Endometrial microvascular endothelial cells (primary cell): ENCODE measurements around the gene KCNJ5. TPM values are rescaled to one million over a fixed set of nuclear protein-coding genes. Genes with fewer than 3 reads are reported as not detected.

ENCODE experiments used
- in situ Hi-C: cut with HindIII; loops from 2 replicates; pipeline ENCODE4 v1.10.0; 2017; ENCODE audit warnings: low sequenced_read_pairs, low pct_unique_long_range_greater_than_20kb; ENCODE audit errors: inconsistent ontology term
- total RNA-seq: library from RNA; depleted of rRNA; stranded (reverse); fragments of >200 nt; gene quantifications from one replicate; pipeline ENCODE4 v1.2.3, GENCODE V29; 2015; ENCODE audit errors: inconsistent ontology term

Gene KCNJ5
- total RNA-seq, result not detected

GRCh38 chr11:128890543-128891368 lies at the start of gene KCNJ5:
Gene KCNJ5 (plus strand): TSS chr11:128891356. CDS start chr11:128911274, 19,918 bp downstream.
- in situ Hi-C loops, result loop anchor here (25.0 kb wide), 1 partner anchor 147 kb away; no protein-coding TSS in a partner anchor

DNA sequence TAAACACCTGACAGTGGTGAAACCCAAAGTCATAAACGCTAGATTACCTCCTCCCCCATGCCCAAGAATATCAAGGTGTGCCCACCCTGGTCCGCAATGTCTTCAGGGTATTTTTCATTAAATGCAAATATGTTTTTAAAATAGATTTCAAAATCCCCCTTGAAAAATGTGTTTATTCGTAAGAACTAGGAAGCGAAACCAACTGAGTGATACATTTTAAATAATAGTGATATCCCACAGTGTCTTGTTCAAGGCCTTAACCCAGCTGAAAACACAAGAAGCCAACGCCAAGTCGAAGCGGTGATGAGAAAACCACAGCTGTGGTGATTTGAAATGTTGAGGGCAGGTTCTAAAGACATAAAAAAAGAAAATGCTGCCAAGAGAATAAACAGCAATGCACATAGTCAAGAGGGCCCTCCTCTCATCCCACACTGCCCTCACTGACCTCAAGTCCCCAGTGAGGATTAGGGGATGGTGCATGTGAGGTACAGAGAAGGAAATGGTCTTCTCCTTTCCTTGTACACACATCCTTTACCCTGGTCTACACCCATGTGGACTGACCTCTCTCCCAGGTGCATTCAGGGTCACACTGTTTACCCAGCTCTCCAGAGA lies 49.6 kb upstream of the KCNJ5 start:
- in situ Hi-C loops, result loop anchor here (25.0 kb wide), 2 partner anchors 329 to 679 kb away; no protein-coding TSS in a partner anchor

DNA sequence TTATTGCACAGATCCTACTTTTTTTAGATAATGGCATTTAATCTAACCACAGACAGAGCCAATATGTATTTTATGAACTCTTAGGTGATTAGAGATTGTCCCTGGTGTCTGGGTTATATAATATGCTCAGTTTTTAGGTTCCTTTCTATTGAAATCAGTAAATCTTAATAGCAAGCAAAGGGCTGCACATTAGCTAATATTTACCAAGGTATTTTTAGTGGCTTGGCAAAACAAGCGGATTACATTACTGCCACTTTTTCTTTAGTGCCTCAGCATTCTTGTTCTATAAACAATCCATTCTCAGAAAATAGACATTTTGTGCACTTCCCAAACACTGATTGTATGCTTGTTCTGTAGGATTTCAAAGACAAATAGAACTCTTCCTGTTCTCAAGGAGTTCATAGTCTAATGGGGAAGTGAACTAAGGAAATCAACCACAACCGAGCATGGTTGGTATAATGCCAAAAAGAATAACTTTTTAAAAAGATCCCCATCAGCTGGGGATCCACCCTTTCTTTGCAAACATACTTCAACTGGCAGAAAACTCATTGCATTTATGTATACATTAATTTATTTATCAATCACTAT lies 47.9 kb upstream of the KCNJ5 start:
- in situ Hi-C loops, result loop anchor here (25.0 kb wide), 2 partner anchors 331 to 681 kb away; no protein-coding TSS in a partner anchor

GRCh38 chr11:128845334-128845780 lies 45.8 kb upstream of the KCNJ5 start:
- in situ Hi-C loops, result loop anchor here (25.0 kb wide), 2 partner anchors 333 to 683 kb away; no protein-coding TSS in a partner anchor

GRCh38 chr11:128846985-128847384 lies 44.2 kb upstream of the KCNJ5 start:
- in situ Hi-C loops, result loop anchor here (25.0 kb wide), 2 partner anchors 335 to 685 kb away; no protein-coding TSS in a partner anchor

GRCh38 chr11:128848815-128849455 lies 42.2 kb upstream of the KCNJ5 start:
- in situ Hi-C loops, result loop anchor here (25.0 kb wide), 2 partner anchors 337 to 687 kb away; no protein-coding TSS in a partner anchor

GRCh38 chr11:128852327-128853023 lies 38.7 kb upstream of the KCNJ5 start:
- in situ Hi-C loops, result no loop called here

DNA sequence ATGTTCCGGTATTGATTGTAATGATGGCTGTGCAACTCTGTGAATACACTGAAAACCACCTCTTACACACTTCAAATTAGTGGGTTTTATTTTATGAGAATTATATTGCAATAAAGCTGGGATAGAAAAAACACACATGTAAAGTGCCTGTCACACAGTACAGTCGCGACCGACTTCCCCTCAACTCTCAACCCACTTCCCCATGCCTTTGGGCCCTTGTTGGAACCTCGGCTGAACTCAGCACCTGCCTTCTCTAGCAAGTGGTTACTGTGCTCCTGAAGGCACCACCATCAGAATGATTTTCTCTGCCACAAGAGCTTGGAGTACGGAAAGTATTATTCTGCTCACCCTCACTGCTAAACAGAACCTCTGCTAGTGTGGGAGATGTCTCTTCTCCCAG lies 37.6 kb upstream of the KCNJ5 start:
- in situ Hi-C loops, result no loop called here

DNA sequence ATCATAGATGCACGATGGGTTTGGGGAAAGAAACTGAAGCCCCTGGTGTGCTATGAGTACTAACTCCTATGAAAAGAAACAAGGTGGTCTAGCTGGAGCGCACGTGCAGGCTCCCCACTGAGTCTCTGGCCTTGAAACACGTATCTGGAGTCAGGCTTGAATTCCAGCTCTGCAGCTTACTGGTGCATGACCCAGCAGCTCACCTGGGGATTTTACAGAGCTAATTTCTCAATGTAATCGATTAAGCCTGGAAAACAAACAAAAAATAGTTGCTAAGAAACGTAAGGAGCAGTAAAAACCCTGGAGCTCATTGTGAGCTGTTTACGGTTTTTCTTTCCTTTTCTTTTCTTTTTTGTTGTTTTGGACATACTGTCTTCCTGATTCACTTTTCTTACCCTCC lies 36.3 kb upstream of the KCNJ5 start:
- in situ Hi-C loops, result no loop called here

DNA sequence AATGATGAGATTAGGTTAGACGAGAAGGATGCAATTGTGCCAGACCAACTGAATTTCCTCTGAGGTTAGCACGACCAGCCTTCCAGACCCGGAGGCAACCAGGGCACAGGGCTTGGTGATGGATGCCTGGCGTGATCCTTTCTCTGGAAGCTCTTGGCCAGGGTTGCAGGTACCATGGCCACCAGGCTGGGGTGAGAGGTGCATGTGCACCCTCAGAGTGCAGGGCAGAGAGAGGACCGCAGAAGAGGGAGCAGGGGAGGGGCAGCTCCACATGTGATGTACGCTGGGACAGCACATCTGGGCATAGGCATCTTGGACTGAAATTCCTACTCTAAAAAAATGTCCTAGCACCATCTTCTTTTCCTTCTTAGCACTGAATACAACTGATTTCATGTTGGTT lies 34.9 kb upstream of the KCNJ5 start:
- in situ Hi-C loops, result no loop called here

- in situ Hi-C loops, result no loop called here
These were observed 33.8 kb upstream of the KCNJ5 start for GRCh38 chr11:128857341-128857740.

DNA sequence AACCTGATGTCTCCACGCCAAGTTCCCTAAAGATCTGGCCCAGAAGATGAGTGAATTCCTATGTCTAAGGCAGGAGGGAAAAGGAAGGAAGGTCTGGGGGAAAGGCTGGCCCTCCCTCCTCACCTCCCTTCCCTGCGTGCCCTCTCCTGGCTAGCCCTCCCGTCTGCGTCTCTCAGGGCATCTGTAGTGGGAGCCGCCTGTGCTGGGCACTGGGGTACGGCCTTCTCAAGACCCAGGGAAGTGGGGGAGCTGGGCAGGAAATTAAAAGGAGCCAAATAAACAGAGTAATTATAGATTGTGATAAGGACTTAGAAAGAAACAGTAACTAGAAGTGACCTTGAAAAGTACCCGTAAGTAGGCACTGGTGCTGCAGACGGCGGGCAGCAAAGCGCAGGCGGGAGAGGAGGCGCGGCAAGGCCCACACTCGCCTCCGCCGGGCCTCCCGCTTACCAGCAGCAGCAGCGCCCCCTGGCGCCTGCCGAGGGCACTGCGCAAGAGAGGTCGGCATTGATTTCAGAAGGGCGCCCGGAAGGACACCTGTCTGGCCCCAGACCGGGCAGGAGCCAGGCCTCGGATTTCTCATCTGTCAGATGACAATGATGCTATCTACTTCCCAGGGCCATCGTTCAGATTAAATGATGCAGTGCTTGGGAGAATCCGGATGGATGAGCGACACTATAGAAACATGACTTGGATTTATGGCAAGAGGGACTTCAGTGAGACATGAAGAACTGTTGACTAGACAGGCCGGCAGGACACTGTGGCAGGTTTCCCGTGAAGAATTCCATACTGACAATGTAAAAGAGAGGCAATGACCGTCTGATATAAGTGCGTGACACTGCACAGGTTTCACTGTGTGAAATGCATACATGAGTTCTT lies 31.4 kb upstream of the KCNJ5 start:
- in situ Hi-C loops, result no loop called here

DNA sequence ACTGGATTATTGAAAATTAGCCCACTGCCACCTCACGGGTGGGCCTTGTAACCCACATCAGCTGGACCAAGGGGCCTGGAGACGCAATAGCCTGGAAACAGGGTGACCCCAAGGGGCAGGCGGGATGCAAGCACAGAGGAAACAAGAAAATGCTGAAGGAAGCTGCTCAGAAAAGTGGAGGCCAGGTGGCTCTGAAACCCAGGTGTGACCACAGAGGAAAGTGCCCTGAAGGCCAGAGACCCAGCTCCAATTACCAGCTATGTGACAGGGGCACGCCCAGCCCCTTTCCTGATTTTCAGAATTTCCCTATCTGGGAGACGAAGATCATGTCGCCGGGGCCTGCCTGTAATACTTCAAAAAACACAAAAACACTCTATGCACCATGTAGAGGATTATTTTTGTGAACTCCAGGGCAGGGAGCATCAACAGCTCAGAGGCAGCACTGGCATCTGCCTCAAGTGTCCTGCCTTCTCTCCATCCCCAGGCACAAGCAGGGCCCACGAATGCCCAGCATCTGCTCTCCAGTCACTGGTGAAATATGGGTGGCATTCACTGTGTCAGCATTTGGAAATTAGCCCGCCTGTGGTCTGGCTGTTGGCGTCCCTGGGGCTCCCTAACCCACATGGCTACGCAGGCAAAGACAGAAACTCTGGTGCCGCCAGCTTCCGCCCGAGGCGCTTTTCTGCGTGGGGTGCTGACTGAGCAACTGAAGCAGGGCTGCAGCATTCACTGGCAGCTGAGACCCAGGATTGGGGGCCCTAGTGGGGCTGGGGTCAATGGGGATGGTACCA lies 30.4 kb upstream of the KCNJ5 start:
- in situ Hi-C loops, result no loop called here

DNA sequence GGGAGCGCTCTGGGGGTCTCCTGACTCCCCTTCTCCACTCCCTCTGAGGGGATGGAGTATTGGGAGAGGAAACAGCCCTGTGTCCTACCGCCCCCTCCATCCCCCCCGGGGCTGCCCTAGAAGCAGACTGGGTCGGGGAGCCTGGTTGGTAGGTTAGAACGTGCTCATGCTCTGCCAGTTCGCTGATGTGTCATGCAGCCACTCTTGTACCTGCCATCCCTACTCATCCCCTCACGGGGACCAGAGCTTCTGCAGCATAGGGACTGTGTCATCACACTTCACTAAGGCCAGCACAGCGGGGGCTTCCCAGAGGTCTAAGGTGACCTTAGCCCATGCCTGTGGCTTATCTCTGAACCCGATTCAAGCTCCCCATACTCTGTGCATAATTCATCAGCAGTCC lies 28.8 kb upstream of the KCNJ5 start:
- in situ Hi-C loops, result no loop called here

DNA sequence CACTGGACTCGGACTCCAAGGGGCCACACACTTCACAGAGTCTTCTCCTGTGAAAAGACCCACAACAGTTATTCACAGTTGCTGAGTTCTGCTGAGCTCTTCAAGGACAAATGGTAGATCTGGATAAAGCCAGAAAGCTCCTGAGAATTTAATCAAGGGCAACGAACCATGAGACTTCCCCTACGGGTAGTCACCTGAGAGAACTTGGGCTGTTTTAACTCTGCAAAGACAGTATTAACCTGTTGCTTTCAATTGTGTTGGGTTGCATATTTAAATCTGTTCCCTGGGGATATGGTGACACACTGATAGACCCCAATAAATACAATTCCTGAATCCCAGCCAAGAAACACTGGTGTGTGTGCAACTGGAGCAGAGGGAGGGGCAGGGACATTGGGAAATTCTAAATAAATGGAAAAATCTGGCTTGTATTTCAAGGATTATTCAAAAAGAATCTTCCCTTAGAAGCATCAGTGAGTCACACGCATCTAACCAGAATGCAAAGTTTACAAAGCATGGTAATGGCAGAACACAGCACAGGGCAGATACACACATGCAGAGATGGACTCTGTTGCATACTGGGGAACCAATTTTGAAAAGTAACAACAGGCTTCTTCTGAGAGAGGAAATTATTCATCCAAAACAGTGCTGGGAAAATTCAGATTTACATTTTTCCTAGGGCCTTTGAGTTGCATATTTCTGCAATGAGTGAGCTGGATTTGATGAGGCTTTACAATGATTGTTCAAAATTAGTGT lies 28.1 kb upstream of the KCNJ5 start:
- in situ Hi-C loops, result no loop called here

DNA sequence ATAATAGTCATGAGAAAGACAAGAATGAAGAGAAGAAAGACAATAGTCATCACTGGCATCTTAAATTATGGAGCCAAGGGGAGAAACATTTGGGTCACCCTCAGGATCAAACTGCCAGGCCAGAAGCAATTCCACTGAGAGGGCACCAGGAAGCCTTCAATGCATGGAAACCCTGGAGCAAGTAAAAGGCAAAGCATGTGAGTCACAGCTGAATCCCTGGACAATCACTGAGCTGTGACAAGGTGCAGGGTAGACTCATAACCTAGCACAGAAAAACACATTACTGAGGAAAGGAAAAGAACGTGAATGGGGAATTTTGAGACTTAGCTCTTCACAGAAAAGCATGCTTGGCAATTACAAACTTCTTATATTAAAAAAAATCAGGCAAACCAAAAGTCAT lies 25.7 kb upstream of the KCNJ5 start:
- in situ Hi-C loops, result no loop called here
